Measurements from ENCODE around the gene MED29.
A peak's percentile ranks its signal among the peaks of the same experiment; 100 is the strongest.

The MED29 gene

GRCh38 chr19:39397360-39398296 lies 6.5 kb downstream of the MED29 start:
- DNase-seq (ENCODE audit: low read depth in 1 of 2, low spot score in 1 of 2), result peak; percentile 87 to 94

- no peak for DNase-seq (ENCODE audit: low read depth in 1 of 2, low spot score in 1 of 2)
Measured at GRCh38 chr19:39398297-39398864, 7.2 kb downstream of the MED29 start.

GRCh38 chr19:39399668-39400050 lies 8.5 kb downstream of the MED29 start:
- no peak for DNase-seq (ENCODE audit: low read depth in 1 of 2, low spot score in 1 of 2)

DNA sequence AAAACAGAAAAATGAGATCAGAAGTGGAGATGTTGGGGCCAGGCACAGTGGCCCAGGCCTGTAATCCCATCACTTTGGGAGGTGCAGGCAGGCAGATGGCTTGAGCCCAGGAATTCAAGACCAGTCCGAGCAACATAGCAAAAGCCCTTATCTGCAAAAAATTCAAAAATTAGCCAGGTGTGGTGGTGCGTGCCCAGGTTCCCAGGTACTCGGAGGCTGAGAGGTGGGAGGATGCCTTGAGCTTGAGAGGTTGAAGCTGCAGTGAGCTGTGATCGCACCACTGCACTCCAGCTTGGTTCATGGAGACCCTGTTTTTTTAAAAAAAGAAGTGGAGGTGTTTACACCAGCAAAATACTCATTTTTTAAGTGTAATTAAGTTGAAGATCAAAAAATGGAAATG lies 8.9 kb downstream of the MED29 start:
- no peak for DNase-seq (ENCODE audit: low read depth in 1 of 2, low spot score in 1 of 2)

DNA sequence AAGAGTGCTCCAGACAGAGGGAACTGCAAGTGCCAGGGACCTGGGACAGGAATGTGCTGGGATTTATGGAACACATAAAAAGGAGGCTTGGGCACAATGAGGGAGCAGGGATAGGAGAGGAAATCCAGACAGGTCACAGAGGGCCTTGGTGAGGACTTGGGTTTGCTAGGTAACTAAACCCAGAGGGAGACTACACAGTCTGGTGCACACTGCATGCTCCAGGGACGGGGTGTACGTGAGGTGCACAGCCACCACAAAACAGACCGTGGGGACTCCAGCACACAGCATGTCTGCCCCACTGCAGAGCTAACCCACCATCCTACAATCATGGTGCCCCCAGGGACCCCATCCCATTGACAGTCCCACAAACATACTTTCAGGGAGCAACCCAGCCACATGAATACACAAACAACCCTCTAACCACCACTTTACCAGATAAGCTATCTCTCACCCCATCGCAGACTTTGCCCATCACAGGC lies 9.9 kb downstream of the MED29 start:
- no peak for DNase-seq (ENCODE audit: low read depth in 1 of 2, low spot score in 1 of 2)

GRCh38 chr19:39401549-39402345 lies 10.6 kb downstream of the MED29 start:
- peak; percentile 61 to 75 for DNase-seq (ENCODE audit: low read depth in 1 of 2, low spot score in 1 of 2)

DNA sequence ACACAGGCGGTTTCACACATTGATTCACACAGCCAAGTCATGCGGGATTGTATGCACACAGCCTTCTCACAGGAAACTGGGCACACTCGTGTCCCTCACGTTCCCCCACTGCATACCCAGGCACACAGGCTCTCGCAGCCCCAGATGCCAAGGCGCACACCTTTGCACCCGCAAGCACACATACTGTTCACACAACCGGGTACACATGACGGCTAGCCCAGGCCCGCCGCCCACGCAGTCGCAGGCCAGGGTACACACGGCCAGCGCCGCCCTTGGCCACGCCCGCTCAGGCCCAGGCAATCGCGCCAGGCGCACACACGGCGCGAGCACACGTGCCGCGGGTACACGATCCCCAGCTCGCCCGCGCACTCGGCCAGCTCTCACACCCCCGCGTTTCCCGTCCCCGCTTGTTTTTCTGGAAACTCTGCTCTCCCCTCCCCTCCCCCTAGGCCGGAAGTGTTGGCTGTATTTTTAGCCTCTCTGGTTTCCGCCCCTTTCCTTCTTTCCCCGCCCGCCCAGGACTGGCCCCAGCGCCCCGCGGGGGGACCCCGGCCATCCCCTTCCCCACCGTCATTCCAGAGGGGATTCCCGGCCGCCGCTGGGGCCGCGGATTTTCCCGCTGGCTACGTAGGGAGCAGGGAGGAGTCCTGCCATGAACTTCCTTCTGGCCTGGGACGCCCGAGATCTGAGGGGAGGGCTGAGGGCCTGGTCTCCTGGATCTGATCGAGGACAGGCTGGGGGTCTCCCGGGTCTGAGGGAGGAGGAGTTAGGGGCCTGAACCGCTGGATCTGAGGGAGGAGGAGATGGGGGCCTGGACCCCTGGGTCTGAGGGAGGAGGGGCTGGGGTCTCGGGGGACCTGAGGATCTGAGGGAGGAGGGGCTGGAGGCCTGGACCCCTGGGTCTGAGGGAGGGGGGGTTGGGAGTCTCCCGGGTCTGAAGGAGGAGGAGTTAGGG lies 11.4 kb downstream of the MED29 start:
- DNase-seq (ENCODE audit: low read depth in 1 of 2, low spot score in 1 of 2), result peak; percentile 73 to 78

GRCh38 chr19:39403331-39404312 lies 12.4 kb downstream of the MED29 start:
- peak; percentile 93 to 97 for DNase-seq (ENCODE audit: low read depth in 1 of 2, low spot score in 1 of 2)

DNA sequence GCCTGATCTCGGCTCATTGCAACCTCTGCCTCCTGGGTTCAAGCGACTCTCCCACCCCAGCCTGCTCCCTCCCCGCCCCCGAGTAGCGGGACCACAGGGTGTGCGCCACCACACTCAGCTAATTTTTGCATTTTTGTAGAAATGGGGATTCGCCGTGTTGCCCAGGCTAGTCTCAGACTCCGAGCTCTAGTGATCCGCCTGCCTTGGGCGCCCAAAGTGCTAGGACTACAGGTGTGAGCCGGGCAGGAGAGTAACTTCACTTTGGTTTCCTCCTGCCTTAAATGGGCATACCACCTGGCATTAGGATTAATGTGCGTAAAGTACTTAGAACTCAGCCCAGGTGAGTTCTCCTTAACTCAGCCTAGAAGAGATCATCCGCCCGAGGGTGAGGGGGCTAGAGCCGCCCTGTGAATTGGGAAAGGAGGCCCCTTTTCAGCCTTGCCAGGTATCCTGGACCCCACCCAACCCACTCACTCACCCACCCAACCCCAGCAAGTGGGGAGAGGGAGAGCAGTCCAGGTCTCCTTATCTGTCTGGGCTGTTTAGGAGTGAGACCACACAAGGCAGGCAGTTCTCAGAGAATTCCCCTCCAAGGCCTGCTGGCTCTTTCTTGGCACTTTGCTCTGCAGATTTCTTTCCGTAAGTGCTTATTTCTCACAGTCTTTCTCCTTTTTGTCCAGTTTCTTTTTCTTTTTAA lies 14.2 kb downstream of the MED29 start:
- DNase-seq (ENCODE audit: low read depth in 1 of 2, low spot score in 1 of 2), result no peak

- peak; percentile 77 to 88 for DNase-seq (ENCODE audit: low read depth in 1 of 2, low spot score in 1 of 2)
Measured at GRCh38 chr19:39405958-39406655, 14.9 kb downstream of the MED29 start.

GRCh38 chr19:39406656-39407409 lies 15.7 kb downstream of the MED29 start, which contains the start of gene ZFP36:
Gene ZFP36 (plus strand): TSS chr19:39406847. CDS start chr19:39406905, 58 bp downstream.
- DNase-seq (ENCODE audit: low read depth in 1 of 2, low spot score in 1 of 2), result peak; percentile 82 to 88

DNA sequence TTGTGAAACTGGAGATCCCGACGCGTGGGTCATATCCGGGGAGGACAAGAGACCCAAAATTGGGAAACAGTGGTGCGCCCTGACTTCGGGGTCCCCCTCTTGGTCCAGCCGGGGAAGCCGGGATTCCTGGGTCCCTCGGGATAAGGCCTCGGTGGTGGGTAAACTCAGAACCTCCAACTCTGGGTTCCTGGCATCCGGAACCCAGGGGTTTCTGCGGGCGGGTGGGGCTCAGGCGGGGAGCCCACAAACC lies 16.2 kb downstream of the MED29 start:
- DNase-seq (ENCODE audit: low read depth in 1 of 2, low spot score in 1 of 2), result no peak

DNA sequence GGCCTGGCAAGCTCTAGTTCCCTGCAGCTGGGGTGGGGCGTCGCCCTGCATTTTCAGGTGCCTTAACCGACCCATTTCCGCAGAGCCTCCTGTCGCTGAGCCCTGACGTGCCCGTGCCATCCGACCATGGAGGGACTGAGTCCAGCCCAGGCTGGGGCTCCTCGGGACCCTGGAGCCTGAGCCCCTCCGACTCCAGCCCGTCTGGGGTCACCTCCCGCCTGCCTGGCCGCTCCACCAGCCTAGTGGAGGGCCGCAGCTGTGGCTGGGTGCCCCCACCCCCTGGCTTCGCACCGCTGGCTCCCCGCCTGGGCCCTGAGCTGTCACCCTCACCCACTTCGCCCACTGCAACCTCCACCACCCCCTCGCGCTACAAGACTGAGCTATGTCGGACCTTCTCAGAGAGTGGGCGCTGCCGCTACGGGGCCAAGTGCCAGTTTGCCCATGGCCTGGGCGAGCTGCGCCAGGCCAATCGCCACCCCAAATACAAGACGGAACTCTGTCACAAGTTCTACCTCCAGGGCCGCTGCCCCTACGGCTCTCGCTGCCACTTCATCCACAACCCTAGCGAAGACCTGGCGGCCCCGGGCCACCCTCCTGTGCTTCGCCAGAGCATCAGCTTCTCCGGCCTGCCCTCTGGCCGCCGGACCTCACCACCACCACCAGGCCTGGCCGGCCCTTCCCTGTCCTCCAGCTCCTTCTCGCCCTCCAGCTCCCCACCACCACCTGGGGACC lies 16.6 kb downstream of the MED29 start:
- DNase-seq (ENCODE audit: low read depth in 1 of 2, low spot score in 1 of 2), result peak in 1 of 2 donors; percentile 57

- DNase-seq (ENCODE audit: low read depth in 1 of 2, low spot score in 1 of 2), result peak in 1 of 2 donors; percentile 27
Measured at GRCh38 chr19:39408392-39409207, 17.4 kb downstream of the MED29 start.

- DNase-seq (ENCODE audit: low read depth in 1 of 2, low spot score in 1 of 2), result peak; percentile 68 to 84
Measured at GRCh38 chr19:39409208-39410016, 18.2 kb downstream of the MED29 start.

All from stimulated activated CD4-positive, alpha-beta T cell treated with anti-CD3 and anti-CD28 coated beads, Interleukin-15, amount 100 ng/mL, for 1 hour (primary cell).